H1 (cell line): ENCODE measurements around the gene GALNT2. TPM values are rescaled to one million over a fixed set of nuclear protein-coding genes. Genes with fewer than 3 reads are reported as not detected.

Source experiments
- CTCF ChIA-PET: fragments of 300-600 bp; sonication (Branson Sonifier 250); formaldehyde crosslinking; loops from one replicate; lab custom pipeline; 2021; ENCODE audit not compliant: partially characterized antibody; lab: Charles Lee
- POLR2A ChIA-PET: fragments of 300-600 bp; sonication (Branson Sonifier 250); formaldehyde crosslinking; loops from one replicate; lab custom pipeline; 2021; ENCODE audit warnings: inconsistent platforms; ENCODE audit not compliant: partially characterized antibody; lab: Charles Lee
- DNase-seq, 2 experiments: peaks; one replicate each; pipeline versions ENCODE4 v3.0.0 to v3.0.0-alpha.2; 2010 to 2022; ENCODE audit warnings: low spot score in 2 of 2, low read depth in 1 of 2, mixed read lengths in 1 of 2
- FAIRE-seq: peaks from 2 replicates; lab custom pipeline; 2011; peaks lifted over from hg19 to GRCh38; lab: Jason Lieb, UNC
- H2AFZ ChIP-seq: 2 replicates; pipeline ENCODE4 v1.8.1; 2012; ENCODE audit warnings: low read length, inconsistent platforms
- H2AK5ac ChIP-seq: 2 replicates; pipeline ENCODE4 v1.6.1; 2013; ENCODE audit warnings: low read depth, low read length
- H2BK120ac ChIP-seq: replicated peaks from 2 replicates; pipeline ENCODE3; 2013; ENCODE audit warnings: low read depth, low read length, inconsistent platforms
- H2BK12ac ChIP-seq: 2 replicates; pipeline ENCODE4 v1.6.1; 2013; ENCODE audit warnings: low read depth, low read length
- H2BK15ac ChIP-seq: 2 replicates; pipeline ENCODE4 v1.6.1; 2013; ENCODE audit warnings: low read length
- H2BK20ac ChIP-seq: 2 replicates; pipeline ENCODE4 v1.6.1; 2013; ENCODE audit warnings: low read length
- H2BK5ac ChIP-seq: 2 replicates; pipeline ENCODE4 v1.6.1; 2013; ENCODE audit warnings: low read depth, low read length
- H3K14ac ChIP-seq: 2 replicates; pipeline ENCODE4 v1.6.1; 2013; ENCODE audit warnings: inconsistent platforms; ENCODE audit not compliant: insufficient read length
- H3K18ac ChIP-seq: 2 replicates; pipeline ENCODE4 v1.6.1; 2013; ENCODE audit warnings: low read length; ENCODE audit errors: extremely low read depth
- H3K23ac ChIP-seq: 2 replicates; pipeline ENCODE4 v1.6.1; 2013; ENCODE audit warnings: inconsistent platforms; ENCODE audit not compliant: insufficient read length
- H3K23me2 ChIP-seq: 2 replicates; pipeline ENCODE4 v1.6.1; 2013; ENCODE audit warnings: low read depth, low read length
- H3K27ac ChIP-seq: 2 replicates; pipeline ENCODE4 v1.6.1; 2011; ENCODE audit warnings: low read depth, low read length, inconsistent platforms
- H3K27me3 ChIP-seq, 4 experiments: replicated peaks in 1 of 4; 1 replicate in 1 of 4; 2 replicates in 3 of 4; pipeline versions ENCODE4 v1.6.1 to v1.8.1; 2011 to 2013; ENCODE audit warnings: low read length in 3 of 4, mild to moderate bottlenecking in 3 of 4, inconsistent platforms in 2 of 4, mixed read lengths in 2 of 4, moderate library complexity in 1 of 4; ENCODE audit not compliant: control insufficient read depth in 3 of 4, insufficient read depth in 3 of 4; ENCODE audit errors: extremely low read depth in 1 of 4
- H3K36me3 ChIP-seq, 4 experiments: 2 replicates each; pipeline versions ENCODE4 v1.6.1 to v1.8.1; 2011 to 2013; ENCODE audit warnings: mild to moderate bottlenecking in 4 of 4, low read length in 3 of 4, moderate library complexity in 2 of 4, control low read depth in 1 of 4, inconsistent platforms in 1 of 4; ENCODE audit not compliant: insufficient read depth in 4 of 4, control insufficient read depth in 2 of 4
- H3K4ac ChIP-seq: replicated peaks from 2 replicates; pipeline ENCODE3; 2013; ENCODE audit warnings: low read length, low read depth, mixed read lengths, inconsistent platforms; ENCODE audit not compliant: insufficient read length
- H3K4me1 ChIP-seq, 4 experiments: replicated peaks in 1 of 4; 1 replicate in 1 of 4; 2 replicates in 3 of 4; pipeline versions ENCODE4 v1.6.1 to v1.8.1; 2011 to 2013; ENCODE audit warnings: low read length in 3 of 4, inconsistent platforms in 2 of 4, mixed read lengths in 1 of 4; ENCODE audit not compliant: insufficient read depth in 4 of 4, control insufficient read depth in 3 of 4
- H3K4me2 ChIP-seq, 2 experiments: 2 replicates each; pipeline versions ENCODE4 v1.6.1 to v1.8.1; 2011 to 2013; ENCODE audit warnings: low read depth in 2 of 2, low read length in 2 of 2, control low read depth in 1 of 2, inconsistent platforms in 1 of 2, mild to moderate bottlenecking in 1 of 2; ENCODE audit not compliant: insufficient read depth in 1 of 2
- H3K4me3 ChIP-seq, 4 experiments: fragments of 200-600, 300-600 bp in 1 of 4; sonication (generic), shearing (Covaris generic), sonication (Bioruptor Twin) in 1 of 4; 2 replicates each; pipeline versions ENCODE4 v1.5.1 to v1.8.1; 2011 to 2016; ENCODE audit warnings: low read length in 4 of 4, low read depth in 3 of 4, control low read depth in 2 of 4, inconsistent platforms in 2 of 4, mild to moderate bottlenecking in 2 of 4, mixed read lengths in 1 of 4, moderate library complexity in 1 of 4; ENCODE audit not compliant: insufficient read depth in 2 of 4; ENCODE audit errors: extremely low read depth in 1 of 4
- H3K56ac ChIP-seq: replicated peaks from 2 replicates; pipeline ENCODE3; 2013; ENCODE audit warnings: low read depth, mild to moderate bottlenecking, mixed read lengths, low read length, inconsistent platforms; ENCODE audit not compliant: insufficient read length
- H3K79me1 ChIP-seq: 2 replicates; pipeline ENCODE4 v1.6.1; 2013; ENCODE audit warnings: low read depth, low read length, control low read depth
- H3K79me2 ChIP-seq, 2 experiments: 2 replicates each; pipeline versions ENCODE4 v1.6.1 to v1.8.1; 2012 to 2013; ENCODE audit warnings: low read length in 2 of 2, mild to moderate bottlenecking in 2 of 2, inconsistent platforms in 1 of 2; ENCODE audit not compliant: insufficient read depth in 2 of 2, control insufficient read depth in 1 of 2
- H3K9ac ChIP-seq, 4 experiments: replicated peaks in 1 of 4; 1 replicate in 1 of 4; 2 replicates in 3 of 4; pipeline versions ENCODE4 v1.6.1 to v1.8.1; 2011 to 2013; ENCODE audit warnings: low read depth in 3 of 4, low read length in 3 of 4, control low read depth in 2 of 4, mild to moderate bottlenecking in 2 of 4, moderate library complexity in 2 of 4, inconsistent platforms in 1 of 4; ENCODE audit errors: extremely low read depth in 1 of 4
- H3K9me3 ChIP-seq, 2 experiments: 2 replicates each; pipeline versions ENCODE4 v1.6.1 to v1.8.1; 2012 to 2013; ENCODE audit warnings: mild to moderate bottlenecking in 2 of 2, moderate library complexity in 2 of 2, control low read depth in 1 of 2, inconsistent platforms in 1 of 2, low read depth in 1 of 2, low read length in 1 of 2, mixed read lengths in 1 of 2; ENCODE audit not compliant: insufficient read depth in 2 of 2
- H4K20me1 ChIP-seq, 2 experiments: replicated peaks in 1 of 2; 2 replicates each; pipeline versions ENCODE3 to v1.8.1; 2011 to 2013; ENCODE audit warnings: inconsistent platforms in 2 of 2, low read length in 2 of 2, mild to moderate bottlenecking in 1 of 2; ENCODE audit not compliant: insufficient read depth in 2 of 2, control insufficient read depth in 1 of 2
- H4K5ac ChIP-seq: 2 replicates; pipeline ENCODE4 v1.6.1; 2013; ENCODE audit warnings: low read length, low read depth, mixed read lengths, inconsistent platforms; ENCODE audit not compliant: insufficient read length
- H4K8ac ChIP-seq: 2 replicates; pipeline ENCODE4 v1.8.0; 2013; ENCODE audit warnings: mild to moderate bottlenecking, moderate library complexity, low read length, inconsistent platforms; ENCODE audit not compliant: insufficient read depth; ENCODE audit errors: extremely low read depth
- H4K91ac ChIP-seq: replicated peaks from 2 replicates; pipeline ENCODE3; 2013; ENCODE audit warnings: low read length, mixed read lengths, inconsistent platforms; ENCODE audit not compliant: insufficient read length
- RXRA ChIP-seq: IDR thresholded peaks from 2 replicates; pipeline ENCODE4 v1.6.1; 2011; ENCODE audit warnings: low read depth, mild to moderate bottlenecking, low read length, moderate library complexity; ENCODE audit not compliant: insufficient read depth
- WGBS, 2 experiments: shearing (Covaris generic) in 1 of 2; methylation state at CpG; one replicate each; pipeline versions ENCODE4 v1.1.6 to v1.1.7; 2013 to 2015; ENCODE audit warnings: low lambda C conversion rate in 2 of 2, mixed read lengths in 2 of 2, inconsistent platforms in 1 of 2, low coverage in 1 of 2, missing lambda C conversion rate in 1 of 2; ENCODE audit not compliant: insufficient replicate concordance in 2 of 2, insufficient coverage in 1 of 2, insufficient read length in 1 of 2; ENCODE audit errors: extremely low coverage in 1 of 2, missing lambda C conversion rate in 1 of 2; 5-methylcytosine and 5-hydroxymethylcytosine counted together
- polyA plus RNA-seq, 7 experiments: library from polyadenylated mRNA; depleted of rRNA in 3 of 7; stranded (reverse) in 5 of 7; unstranded in 2 of 7; fragments of >200 nt in 5 of 7; fragments of 200-250 nt in 2 of 7; gene quantifications; 1 replicate in 5 of 7; 2 replicates in 1 of 7; 4 replicates in 1 of 7; pipeline versions ENCODE4 v1.2.1 to v1.2.3, GENCODE V29; 2011 to 2013; ENCODE audit warnings: missing spikeins in 2 of 7, mixed read lengths in 2 of 7
- total RNA-seq: library from RNA; stranded (reverse); fragmentation: NEBNext Ultra II Directional; extraction: Animal tissue kit (Norgen Biotek cat#: 25700); gene quantifications from 2 replicates; pipeline ENCODE4 v1.2.1, GENCODE V29; 2021

Gene GALNT2
- total and polyA plus RNA-seq, 2 of the 8 experiments (the other 6 are each of a cell fraction or from before 2014, with no cell fraction given), result 34.5 to 75.3 TPM

- Histone ChIP-seq H2BK12ac (no peak overlapping the region), H3K56ac (no peak overlapping the region), H3K9ac (no peak overlapping the region), H2AFZ (no peak overlapping the region), H3K9me3 (no peaks in the 10 kb centered on the region), H3K23ac (no peak overlapping the region)
- 83% methylated on average over 17 of the region's 17 CpGs; no CpG with 5 or more reads in 1 of the 2 experiments for WGBS, 2 experiments
- CTCF ChIA-PET, result interaction anchor here (0.5 to 1.3 kb wide), 4 partner anchors 9 to 38 kb away, joined by 3 to 5 read pairs (median 4); no protein-coding TSS in a partner anchor
- no peak for TF ChIP-seq RXRA
- TF ChIP-seq, all 59 proteins: peak for 0
- DNase-seq, result peak in 1 of 2 experiments; percentile 42
- H3K79me1 ChIP-seq, result no peaks in the 10 kb centered on the region
- H3K4me2 ChIP-seq, result no peak overlapping the region
- no peak overlapping the region for H3K18ac ChIP-seq
- H3K27me3 ChIP-seq, result no peaks in the 10 kb centered on the region
- peaks cover 0 to 6% (median 1%) of the 10 kb centered on the region in 4 experiments; a peak in 3 of 8 replicates for H3K36me3 ChIP-seq
- POLR2A ChIA-PET, result interaction anchor here (0.8 to 1.3 kb wide), 2 partner anchors 10 to 73 kb away, joined by 3 to 5 read pairs; no protein-coding TSS in a partner anchor
- no peak overlapping the region for H2BK5ac ChIP-seq
- H3K4me1 ChIP-seq, result peaks cover 0 to 16% (median 5%) of the 10 kb centered on the region in 4 experiments; a peak in 6 of 7 replicates
- H3K79me2 ChIP-seq, result peaks cover 0 to 7% of the 10 kb centered on the region in 2 experiments; a peak in 3 of 4 replicates
- H2BK20ac ChIP-seq, result no peak overlapping the region
- peak overlapping the region; percentile 53 for H3K4ac ChIP-seq
- no peak overlapping the region for H3K4me3 ChIP-seq
- H2AK5ac ChIP-seq, result no peak overlapping the region
- no peaks in the 10 kb centered on the region for H3K23me2 ChIP-seq
- no peak overlapping the region for H3K14ac ChIP-seq
- FAIRE-seq, result no peak
- no peak overlapping the region for H4K5ac ChIP-seq
- no peaks in the 10 kb centered on the region for H4K20me1 ChIP-seq
- no peak overlapping the region for H4K91ac ChIP-seq
- no peak overlapping the region for H2BK120ac ChIP-seq
- H3K27ac ChIP-seq, result no peak overlapping the region
- no peak overlapping the region for H2BK15ac ChIP-seq
- H4K8ac ChIP-seq, result no peak overlapping the region
Observed at GRCh38 chr1:230176871-230177411, 109.9 kb downstream of the GALNT2 start.
